Measurements from ENCODE around the gene PRKAG2.

PRKAG2 gene

DNA sequence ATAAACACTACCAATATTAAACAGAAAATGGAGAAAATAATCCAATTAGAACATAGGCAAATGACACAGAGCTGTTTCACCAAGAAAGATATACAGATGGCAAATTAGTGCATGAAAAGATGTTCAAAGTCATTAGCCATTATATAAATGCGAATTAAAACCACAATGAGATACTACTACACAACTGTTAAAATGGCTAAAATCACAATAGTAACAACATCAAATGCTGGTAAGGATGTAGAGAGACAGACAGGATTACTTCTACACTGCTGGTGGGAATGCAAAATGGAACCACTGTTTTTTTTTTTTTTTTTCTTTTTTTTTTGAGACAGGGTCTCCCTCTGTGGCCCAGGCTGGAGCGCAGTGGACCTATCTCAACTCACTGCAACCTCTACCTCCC lies 242.3 kb downstream of the PRKAG2 start:
- DNase-seq = no peak

DNA sequence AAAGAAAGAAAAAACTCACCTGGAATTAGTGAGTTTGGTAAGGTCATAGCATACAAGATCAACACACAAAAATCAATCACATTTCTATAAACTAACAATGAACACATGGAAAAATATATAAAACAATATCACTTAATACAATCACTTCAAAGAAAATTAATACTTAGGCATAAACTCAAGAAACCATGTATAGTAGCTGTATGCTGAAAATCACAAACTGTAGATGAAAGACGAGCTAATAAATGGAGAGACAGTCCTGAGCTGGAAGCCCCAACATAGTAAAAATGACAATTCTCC lies 243.5 kb downstream of the PRKAG2 start:
- DNase-seq = no peak

- DNase-seq = peak; percentile 41
Observed at GRCh38 chr7:151632750-151633515, 244.0 kb downstream of the PRKAG2 start.

GRCh38 chr7:151631953-151632749 lies 244.8 kb downstream of the PRKAG2 start:
- DNase-seq = peak; percentile 86

- DNase-seq = no peak
Observed at GRCh38 chr7:151631570-151631952, 245.4 kb downstream of the PRKAG2 start.

DNA sequence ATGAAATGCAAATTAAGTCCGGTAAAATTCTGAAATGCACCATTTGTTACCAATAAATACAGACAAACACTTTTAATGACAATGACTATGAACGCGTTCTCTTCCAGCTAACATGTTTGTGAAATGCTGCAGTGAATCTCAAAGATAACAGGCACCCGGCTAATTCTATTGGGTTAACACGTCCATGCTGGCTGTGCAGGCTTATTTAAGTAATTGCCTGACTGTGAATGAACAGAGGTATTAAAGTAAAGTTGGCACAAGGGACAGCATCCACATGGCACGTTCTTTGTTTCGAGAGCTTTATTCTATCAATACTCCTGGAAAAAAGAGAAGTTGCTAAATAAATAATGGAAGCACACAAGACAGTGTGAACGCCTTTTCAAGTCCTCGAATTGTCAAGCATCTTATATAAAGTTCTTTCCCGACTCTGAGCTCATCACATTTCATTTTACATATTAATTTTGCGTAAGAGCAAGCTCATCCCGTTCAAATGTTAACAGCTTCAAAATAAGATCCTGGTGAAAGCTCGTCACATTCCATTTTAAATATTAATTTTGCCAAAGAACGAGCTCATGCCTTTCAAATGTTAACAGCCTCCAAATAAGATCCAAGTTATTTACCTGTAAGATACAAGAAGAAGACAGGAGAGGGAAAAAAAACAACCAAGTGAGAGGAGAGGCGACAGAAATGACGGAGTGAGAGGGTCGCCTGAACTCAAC lies 245.9 kb downstream of the PRKAG2 start:
- no peak for DNase-seq

DNA sequence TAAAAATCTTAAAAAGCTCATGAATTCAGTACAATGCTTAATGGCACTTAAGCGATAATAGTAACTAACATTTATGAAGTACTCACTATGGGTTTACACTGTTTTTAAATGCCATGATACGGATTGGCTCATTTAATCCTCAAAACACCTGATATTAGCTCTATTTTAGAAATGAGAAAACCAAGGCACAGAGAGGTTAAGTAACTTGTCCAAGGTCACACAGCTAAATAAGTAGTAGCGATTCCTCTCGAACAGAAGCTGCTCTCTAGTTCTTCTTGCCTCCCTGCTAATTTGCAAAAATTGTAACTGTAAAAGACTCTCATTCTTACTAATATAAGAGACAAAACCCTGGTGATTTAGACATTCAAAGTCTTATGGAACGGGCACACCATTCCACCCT lies 246.6 kb downstream of the PRKAG2 start:
- DNase-seq = no peak

DNA sequence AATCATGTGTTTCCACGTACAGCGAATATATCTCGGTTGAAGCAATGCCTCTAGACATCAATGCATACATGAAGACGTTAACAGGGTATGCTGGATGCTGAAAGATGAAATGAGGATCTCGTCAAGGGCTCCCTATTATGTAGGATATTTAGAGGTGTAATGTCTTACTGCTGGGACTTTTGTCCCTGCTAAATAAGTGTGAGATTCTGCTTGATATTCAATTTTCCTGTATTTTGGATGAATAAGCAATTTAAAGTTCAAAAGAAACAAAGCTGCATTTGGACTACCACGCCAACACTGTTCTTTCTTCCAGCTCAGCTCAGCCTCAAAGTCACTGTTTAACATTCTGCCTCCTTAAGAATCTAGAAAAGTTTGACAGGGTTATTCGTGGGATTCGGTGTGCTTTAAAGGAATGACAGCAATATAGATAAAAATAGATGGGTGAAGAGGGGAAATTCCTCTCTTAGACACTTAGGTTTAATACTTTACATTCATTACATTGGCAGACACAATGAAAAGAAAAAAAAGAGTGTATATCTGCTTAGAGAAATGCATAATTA lies 247.1 kb downstream of the PRKAG2 start:
- DNase-seq = no peak

DNA sequence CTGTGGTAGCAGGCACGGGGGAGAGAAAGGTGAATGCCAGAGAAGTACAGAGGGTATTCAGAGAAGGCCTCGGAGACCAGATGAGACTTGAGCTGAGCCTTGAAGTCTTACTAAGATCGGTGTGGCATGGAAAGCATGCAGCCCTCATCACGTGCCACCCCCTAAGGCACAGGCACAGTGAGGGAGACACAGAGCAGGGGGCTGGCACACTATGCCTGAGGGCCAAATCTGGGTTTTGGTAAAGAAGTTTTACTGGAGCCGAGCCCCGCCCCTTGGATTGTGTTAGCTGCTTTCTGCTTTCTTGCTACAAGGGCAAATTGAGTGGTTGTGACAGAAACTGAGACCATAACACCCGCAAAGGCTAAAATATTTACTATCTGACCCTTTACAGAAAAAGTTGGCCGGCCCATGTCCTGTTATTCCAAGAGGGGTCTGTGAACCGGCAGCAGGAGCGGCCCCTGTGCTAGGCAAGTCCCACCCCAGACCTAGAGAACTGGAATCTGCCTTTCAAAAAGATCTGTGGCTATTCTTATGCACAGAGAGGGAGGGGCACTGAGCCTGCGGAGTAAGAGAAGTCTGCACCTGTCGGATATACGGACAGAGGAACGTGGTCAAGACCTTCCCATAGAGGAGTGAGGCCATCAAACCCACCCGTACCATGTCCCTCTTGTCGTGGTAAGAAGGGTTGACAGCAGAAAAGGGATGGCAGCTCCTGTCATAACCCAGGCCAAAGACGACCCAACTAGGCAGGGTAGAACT lies 247.9 kb downstream of the PRKAG2 start:
- no peak for DNase-seq

DNA sequence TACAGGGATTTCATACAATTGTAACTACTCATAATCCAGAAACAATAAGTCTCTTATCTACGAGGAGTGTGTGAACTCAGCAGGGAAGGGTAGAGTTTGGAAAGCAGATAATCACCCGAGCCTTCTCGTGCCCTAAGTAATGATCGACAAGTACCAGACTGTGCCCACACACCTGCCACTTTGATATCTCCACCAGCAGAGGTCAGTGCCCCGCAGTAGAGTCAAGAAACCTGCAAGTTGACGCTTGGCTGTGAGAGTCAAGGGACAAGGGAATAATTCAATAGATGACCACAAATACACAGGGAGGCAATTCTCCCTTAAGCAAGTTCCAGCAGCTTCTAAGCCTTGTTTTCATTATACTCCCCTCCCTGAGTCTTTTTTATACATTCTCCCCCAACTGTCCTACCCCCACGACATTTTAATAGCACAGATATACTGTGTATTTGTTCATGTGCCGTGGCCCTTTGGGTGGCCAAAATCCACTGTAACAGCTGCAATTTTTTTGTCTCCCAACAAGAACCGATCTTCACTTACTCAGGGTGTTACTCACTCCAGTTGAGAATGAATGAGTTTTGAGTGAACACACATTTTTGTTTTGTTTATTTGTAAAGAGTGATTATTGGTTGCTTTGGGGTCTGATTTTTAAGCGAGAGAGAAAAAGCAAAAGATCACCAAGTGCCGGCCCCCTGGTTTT lies 250.3 kb downstream of the PRKAG2 start:
- peak; percentile 37 for DNase-seq

- no peak for DNase-seq
Observed at GRCh38 chr7:151625606-151626005, 251.3 kb downstream of the PRKAG2 start.

GRCh38 chr7:151624246-151624928 lies 252.5 kb downstream of the PRKAG2 start:
- DNase-seq = no peak

DNA sequence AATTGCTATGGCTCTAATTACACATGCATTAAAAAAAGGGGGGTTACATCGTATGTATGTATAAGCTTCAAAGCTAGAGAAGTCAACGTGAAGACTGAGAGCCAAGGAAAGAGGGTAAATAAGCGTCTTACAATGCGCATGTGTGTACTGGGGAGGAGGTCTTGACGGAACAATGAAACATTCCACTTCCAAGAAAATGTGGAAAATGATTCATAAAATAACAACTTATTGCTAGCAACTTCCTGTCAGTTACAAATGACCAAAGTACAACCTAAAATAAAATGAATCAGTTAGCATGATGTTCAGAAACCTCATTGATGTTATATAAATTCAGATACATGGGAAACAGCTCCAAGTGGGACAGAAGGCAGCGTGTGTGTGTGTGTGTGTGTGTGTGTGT lies 253.1 kb downstream of the PRKAG2 start:
- peak; percentile 75 for DNase-seq

- no peak for DNase-seq
Observed at GRCh38 chr7:151621961-151622360, 255.0 kb downstream of the PRKAG2 start.

DNA sequence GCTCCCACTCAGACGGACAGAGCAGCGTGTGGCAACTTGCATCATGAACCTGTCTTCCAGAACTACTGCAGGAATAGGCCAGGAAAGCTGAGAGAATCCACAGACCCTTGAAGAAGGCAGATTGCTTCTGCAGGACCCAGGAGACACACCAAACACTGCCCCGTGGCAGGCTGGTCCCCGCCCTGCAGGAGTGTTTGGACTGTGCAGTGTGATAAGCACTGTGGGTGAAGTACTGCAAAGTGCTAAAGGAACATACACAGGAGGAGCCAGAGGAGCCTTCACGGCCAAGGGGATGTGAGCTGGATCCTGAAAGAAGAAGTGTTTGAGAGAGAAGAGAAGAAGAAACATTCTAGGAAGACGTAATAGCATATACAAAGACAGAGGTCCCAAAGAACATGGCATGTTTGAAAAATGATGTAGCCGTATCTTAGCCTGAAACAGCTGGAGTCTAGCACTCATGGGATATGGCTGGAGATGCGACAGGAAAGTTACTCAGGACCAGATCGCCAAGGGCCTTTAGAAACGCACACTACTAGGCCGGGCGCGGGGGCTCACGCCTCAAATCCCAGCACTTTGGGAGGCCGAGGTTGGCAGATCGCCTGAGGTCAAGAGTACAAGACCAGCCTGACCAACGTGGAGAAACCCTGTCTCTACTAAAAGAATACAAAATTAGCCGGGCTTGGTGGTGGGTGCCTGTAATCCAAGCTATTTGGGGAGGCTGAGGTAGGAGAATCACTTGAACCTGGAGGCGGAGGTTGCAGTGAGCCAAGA lies 260.3 kb downstream of the PRKAG2 start:
- no peak for DNase-seq

GRCh38 chr7:151615784-151616183 lies 261.1 kb downstream of the PRKAG2 start:
- no peak for DNase-seq

DNA sequence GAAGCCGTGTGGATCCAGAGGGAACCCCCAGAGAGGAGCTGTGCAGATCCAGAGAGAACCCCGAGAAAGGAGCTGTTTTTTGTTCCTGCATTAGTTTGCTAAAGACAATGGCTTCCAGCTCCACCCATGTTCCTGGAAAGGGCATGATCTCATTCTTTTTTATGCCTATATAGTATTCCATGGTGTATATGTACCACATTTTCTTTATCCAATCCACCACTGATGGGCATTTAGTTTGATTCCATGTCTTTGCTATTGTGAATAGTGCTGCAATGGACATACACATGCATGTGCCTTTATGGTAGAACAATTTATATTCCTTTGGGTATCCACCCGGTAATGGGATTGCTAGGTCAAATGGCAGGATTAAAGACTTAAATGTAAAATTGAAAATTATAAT lies 261.9 kb downstream of the PRKAG2 start:
- DNase-seq = no peak

DNA sequence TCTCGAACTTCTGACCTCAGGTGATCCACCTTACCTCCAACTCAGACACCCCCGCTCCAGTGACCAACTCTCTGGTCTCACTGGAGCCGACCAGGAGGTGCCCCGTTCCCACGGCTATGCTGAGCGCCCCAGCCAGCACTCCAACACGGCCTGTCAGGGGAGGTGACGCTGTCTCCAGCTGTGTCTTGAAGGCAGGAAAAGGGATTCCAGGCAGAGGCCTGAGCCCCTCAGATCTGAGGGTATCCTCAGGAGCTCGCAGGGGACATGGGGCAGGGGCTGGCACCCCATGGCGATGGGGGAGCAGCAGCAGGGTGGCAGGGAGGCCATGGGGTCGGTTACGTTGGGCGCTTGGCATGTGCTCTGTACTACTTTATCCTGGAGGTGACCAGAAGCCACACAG lies 262.9 kb downstream of the PRKAG2 start:
- no peak for DNase-seq

DNA sequence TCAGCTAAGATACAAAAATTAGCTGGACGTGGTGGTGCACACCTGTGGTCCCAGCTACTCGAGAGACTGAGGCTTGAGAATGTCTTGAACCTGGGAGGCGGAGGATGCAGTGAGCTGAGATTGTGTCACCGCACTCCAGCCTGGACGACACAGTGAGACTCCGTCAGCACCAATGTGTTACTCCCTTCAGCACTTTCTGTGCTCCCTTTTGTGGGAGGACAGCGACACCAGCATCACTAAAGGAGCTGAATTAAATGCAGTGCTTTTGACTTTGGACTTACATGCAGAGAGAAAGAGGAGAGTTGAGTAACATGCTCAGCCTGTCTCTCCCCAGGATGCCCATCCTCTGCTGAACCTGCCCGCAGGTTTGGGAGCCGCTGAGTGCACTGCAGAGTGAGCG lies 265.0 kb downstream of the PRKAG2 start:
- DNase-seq = no peak

DNA sequence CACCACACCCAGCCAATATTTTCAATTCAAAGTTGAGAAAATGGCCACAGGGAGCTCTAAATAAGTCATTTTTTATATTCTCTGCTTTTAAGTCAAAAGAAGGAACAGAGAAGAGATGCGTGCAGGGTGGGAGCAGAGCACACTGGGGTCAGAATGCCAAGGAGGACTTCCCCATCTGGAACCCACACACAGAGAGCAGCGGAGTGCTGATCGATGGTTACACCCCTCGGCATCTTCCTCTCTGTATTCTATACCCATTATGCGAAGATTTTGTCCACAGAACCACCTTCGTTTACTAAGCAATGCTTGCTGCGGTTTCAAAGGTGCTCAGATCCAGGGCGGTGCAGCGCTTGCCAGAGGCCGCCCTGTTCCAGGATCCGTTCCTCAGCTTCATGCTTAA lies 265.9 kb downstream of the PRKAG2 start:
- DNase-seq = no peak

Data from fibroblast of skin of scalp (primary cell).